HCT116 (cell line): ENCODE measurements around the gene ACVRL1. TPM values are rescaled to one million over a fixed set of nuclear protein-coding genes. Genes with fewer than 3 reads are reported as not detected.

Source experiments
- ATAC-seq: fragments of 200-7000 bp; cut with Tn5 transposase; 2 replicates; pipeline ENCODE4 v1.9.1; 2020; ENCODE audit warnings: mild to moderate bottlenecking, moderate library complexity
- BruUV-seq: library from RNA; stranded (reverse); fragments of 400-500 nt; replicated peaks from 2 replicates; lab custom pipeline; 2021; lab: Mats Ljungman, UMichigan
- CTCF ChIA-PET: fragments of 300-600 bp; sonication (Branson Sonifier 250); formaldehyde crosslinking; loops from one replicate; lab custom pipeline; 2021; ENCODE audit warnings: antibody characterized with exemption; lab: Charles Lee
- POLR2A ChIA-PET: fragments of 300-600, 350-600 bp; sonication (Branson Sonifier 250); formaldehyde crosslinking; loops from one replicate; lab custom pipeline; 2021; ENCODE audit warnings: antibody characterized with exemption; lab: Charles Lee
- RAD21 ChIA-PET, 2 experiments: fragments of 300-600 bp; sonication (Branson Sonifier 250); formaldehyde crosslinking; loops; one replicate each; lab custom pipeline; 2023; ENCODE audit warnings: low total read pairs in 2 of 2; ENCODE audit not compliant: uncharacterized antibody in 2 of 2, unreplicated experiment in 2 of 2, low non-redundant PET in 1 of 2; lab: Charles Lee
- DNase-seq: peaks from one replicate; pipeline ENCODE4 v3.0.0-alpha.2; 2010; ENCODE audit warnings: low read depth, low spot score
- H2AFZ ChIP-seq: fragments of 200-600 bp; shearing (Covaris generic), sonication (generic); 2 replicates; pipeline ENCODE4 v1.6.1; 2017; ENCODE audit warnings: low read depth, mixed run types, mixed read lengths, antibody characterized with exemption, low read length; ENCODE audit not compliant: poor library complexity, severe bottlenecking
- H3K27ac ChIP-seq: 2 replicates; pipeline ENCODE4 v1.5.1; 2012; ENCODE audit warnings: low read depth, low read length
- H3K27me3 ChIP-seq: fragments of 200-600 bp; sonication (generic); 2 replicates; pipeline ENCODE4 v1.6.1; 2016; ENCODE audit warnings: mixed run types, low read length, mixed read lengths; ENCODE audit not compliant: insufficient read depth
- H3K36me3 ChIP-seq, 2 experiments: fragments of 200-500 bp in 1 of 2; fragments of 200-600 bp in 1 of 2; sonication (Bioruptor generic) in 1 of 2; sonication (generic) in 1 of 2; 2 replicates each; pipeline versions ENCODE4 v1.5.1 to v1.6.1; 2014 to 2016; ENCODE audit warnings: low read length in 2 of 2, inconsistent platforms in 1 of 2, mixed read lengths in 1 of 2, mixed run types in 1 of 2; ENCODE audit not compliant: insufficient read depth in 2 of 2, control insufficient read depth in 1 of 2
- H3K4me1 ChIP-seq, 2 experiments: fragments of 200-600 bp in 1 of 2; sonication (generic) in 1 of 2; 2 replicates each; pipeline versions ENCODE4 v1.5.1 to v1.6.1; 2012 to 2017; ENCODE audit warnings: low read length in 2 of 2, inconsistent platforms in 1 of 2, mild to moderate bottlenecking in 1 of 2, mixed read lengths in 1 of 2, mixed run types in 1 of 2, moderate library complexity in 1 of 2; ENCODE audit not compliant: insufficient read depth in 2 of 2, control insufficient read depth in 1 of 2
- H3K4me2 ChIP-seq: fragments of 200-600 bp; sonication (generic); 2 replicates; pipeline ENCODE4 v1.6.1; 2017; ENCODE audit warnings: mixed run types, low read length, mixed read lengths
- H3K4me3 ChIP-seq, 2 experiments: fragments of 200-600 bp in 1 of 2; sonication (generic) in 1 of 2; replicated peaks in 1 of 2; 2 replicates each; pipeline ENCODE4 v1.5.1; 2011 to 2016; ENCODE audit warnings: low read length in 2 of 2, control low read depth in 1 of 2, low read depth in 1 of 2, mild to moderate bottlenecking in 1 of 2, mixed read lengths in 1 of 2, mixed run types in 1 of 2
- H3K79me2 ChIP-seq: fragments of 200-600 bp; sonication (generic); 2 replicates; pipeline ENCODE4 v1.6.1; 2017; ENCODE audit warnings: mild to moderate bottlenecking, mixed run types, low read length, moderate library complexity, mixed read lengths; ENCODE audit not compliant: insufficient read depth
- H3K9ac ChIP-seq: fragments of 200-600 bp; sonication (generic); 2 replicates; pipeline ENCODE4 v1.6.1; 2016; ENCODE audit warnings: low read length, mixed read lengths
- H3K9me2 ChIP-seq: fragments of 200-600 bp; sonication (generic), shearing (Covaris generic); 2 replicates; pipeline ENCODE4 v1.6.1; 2017; ENCODE audit warnings: mixed run types, mild to moderate bottlenecking, moderate library complexity; ENCODE audit not compliant: insufficient read depth
- H3K9me3 ChIP-seq, 2 experiments: fragments of 200-500 bp in 1 of 2; fragments of 200-600 bp in 1 of 2; sonication (Bioruptor generic) in 1 of 2; sonication (generic) in 1 of 2; 2 replicates each; pipeline ENCODE4 v1.6.1; 2014 to 2017; ENCODE audit warnings: low read length in 2 of 2, mixed read lengths in 2 of 2, inconsistent platforms in 1 of 2, low read depth in 1 of 2, mild to moderate bottlenecking in 1 of 2, mixed run types in 1 of 2, moderate library complexity in 1 of 2; ENCODE audit not compliant: control insufficient read depth in 1 of 2, insufficient read depth in 1 of 2
- H4K20me1 ChIP-seq: fragments of 200-600 bp; sonication (generic), shearing (Covaris generic); 2 replicates; pipeline ENCODE4 v1.6.1; 2017; ENCODE audit warnings: mixed run types, mild to moderate bottlenecking, moderate library complexity; ENCODE audit not compliant: insufficient read depth
- CBX3 ChIP-seq: IDR thresholded peaks from 2 replicates; pipeline ENCODE4 v1.6.1; 2012; ENCODE audit warnings: low read depth
- CEBPB ChIP-seq: IDR thresholded peaks from 2 replicates; pipeline ENCODE4 v1.6.1; 2012; ENCODE audit warnings: low read depth
- EGR1 ChIP-seq: IDR thresholded peaks from 2 replicates; pipeline ENCODE4 v1.6.1; 2012; ENCODE audit warnings: low read depth
- ELF1 ChIP-seq: IDR thresholded peaks from 2 replicates; pipeline ENCODE4 v1.6.1; 2012; ENCODE audit warnings: low read depth, borderline replicate concordance
- EZH2 ChIP-seq: fragments of 200-600 bp; sonication (generic); IDR thresholded peaks from 2 replicates; pipeline ENCODE4 v1.6.1; 2017; ENCODE audit warnings: antibody characterized with exemption, mixed run types
- EZH2phosphoT487 ChIP-seq: fragments of 200-600 bp; IDR thresholded peaks from 2 replicates; pipeline ENCODE4 v1.6.1; 2018; ENCODE audit warnings: antibody characterized with exemption, borderline replicate concordance
- FOSL1 ChIP-seq: IDR thresholded peaks from 2 replicates; pipeline ENCODE4 v1.6.1; 2012; ENCODE audit warnings: low read depth
- JUND ChIP-seq: IDR thresholded peaks from 2 replicates; pipeline ENCODE4 v1.6.1; 2012
- POLR2A ChIP-seq: IDR thresholded peaks from 2 replicates; pipeline ENCODE4 v1.7.0; 2011; ENCODE audit warnings: borderline replicate concordance; ENCODE audit not compliant: insufficient read depth, insufficient read length; ENCODE audit errors: extremely low read depth
- POLR2AphosphoS5 ChIP-seq: IDR thresholded peaks from 2 replicates; pipeline ENCODE4 v1.6.1; 2011; ENCODE audit warnings: mild to moderate bottlenecking, low read depth, low read length, moderate library complexity
- RAD21 ChIP-seq: IDR thresholded peaks from 2 replicates; pipeline ENCODE4 v1.6.1; 2012; ENCODE audit warnings: low read depth, mild to moderate bottlenecking
- SIN3A ChIP-seq: IDR thresholded peaks from 2 replicates; pipeline ENCODE4 v1.6.1; 2012; ENCODE audit warnings: low read depth
- SRF ChIP-seq: IDR thresholded peaks from 2 replicates; pipeline ENCODE4 v1.6.1; 2012; ENCODE audit warnings: low read depth
- YY1 ChIP-seq: IDR thresholded peaks from 2 replicates; pipeline ENCODE4 v1.6.1; 2011; ENCODE audit warnings: low read length, low read depth, moderate library complexity, mild to moderate bottlenecking; ENCODE audit not compliant: insufficient replicate concordance; ENCODE audit errors: extremely low read depth
- ZFX ChIP-seq: fragments of 450-650 bp; IDR thresholded peaks from 2 replicates; pipeline ENCODE4 v1.6.1; 2017
- ZNF274 ChIP-seq: fragments of 200-500 bp; sonication (Bioruptor generic); IDR thresholded peaks from 2 replicates; pipeline ENCODE4 v1.6.1; 2014; ENCODE audit warnings: mild to moderate bottlenecking, low read depth, low read length, inconsistent platforms
- intact Hi-C: fragments of 100-400 bp; cut with micrococcal nuclease; formaldehyde crosslinking; loops from 2 replicates; pipeline ENCODE4 v1.10.0; 2022
- total RNA-seq: library from RNA; stranded (reverse); gene quantifications from one replicate; pipeline ENCODE4 v1.2.1, GENCODE V29; 2021; ENCODE audit not compliant: unreplicated experiment
- TF ChIP-seq, protein P1 (sequence below): IDR thresholded peaks from 2 replicates; pipeline ENCODE4 v1.6.1; 2012
- TF ChIP-seq, protein P2 (sequence below): IDR thresholded peaks from 2 replicates; pipeline ENCODE4 v1.6.1; 2012

The ACVRL1 gene
- total RNA-seq, 1 experiment from 2014 or later = 2.5 TPM

DNA sequence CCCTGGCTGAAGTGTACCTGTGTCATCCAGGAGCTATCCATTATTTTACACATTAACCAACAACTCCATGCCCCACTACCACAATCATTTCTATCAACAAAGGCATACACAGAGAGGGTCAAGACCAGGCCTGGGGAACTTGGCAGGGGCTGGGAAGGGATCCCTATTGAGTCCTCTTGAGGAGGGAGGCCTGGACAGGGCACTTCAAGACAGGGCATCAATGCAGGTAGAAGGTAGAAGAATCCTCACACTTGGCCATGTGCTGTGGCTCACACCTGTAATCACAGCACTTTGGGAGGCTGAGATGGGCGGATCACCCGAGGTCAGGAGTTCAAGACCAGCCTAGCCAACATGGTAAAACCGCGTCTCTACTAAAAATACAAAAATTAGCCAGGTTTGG, 32.8 kb upstream of the ACVRL1 start:
- no peak for ATAC-seq
- POLR2A ChIA-PET = no interaction called here
- Histone ChIP-seq H3K4me1 (no peaks in the 10 kb centered on the region), H3K79me2 (no peaks in the 10 kb centered on the region), H4K20me1 (no peaks in the 10 kb centered on the region), H3K36me3 (no peaks in the 10 kb centered on the region), H3K27ac (no peak overlapping the region), H3K4me2 (no peak overlapping the region), H2AFZ (no peak overlapping the region), H3K4me3 (no peak overlapping the region), H3K27me3 (no peaks in the 10 kb centered on the region), H3K9me2 (no peaks in the 10 kb centered on the region), H3K9me3 (no peaks in the 10 kb centered on the region), H3K9ac (no peak overlapping the region)
- no peak for DNase-seq
- CTCF ChIA-PET = interaction anchor here (0.7 to 3.9 kb wide), 11 partner anchors 12 to 484 kb away, joined by 3 to 55 read pairs (median 5); partner anchors contain the start of gene GALNT6
- BruUV-seq = no TSS peak
- RAD21 ChIA-PET = interaction anchor here (0.5 to 1.1 kb wide), 3 partner anchors 43 to 54 kb away, joined by 3 to 4 read pairs (median 3); no protein-coding TSS in a partner anchor
- intact Hi-C loops = no loop called here
- TF ChIP-seq POLR2AphosphoS5 (no peak), YY1 (no peak), JUND (no peak), SRF (no peak), FOSL1 (no peak), EZH2 (no peak), SIN3A (no peak), CEBPB (no peak), CBX3 (no peak), POLR2A (no peak), EZH2phosphoT487 (no peak), EGR1 (no peak), ZNF274 (no peak), ELF1 (no peak), ZFX (no peak), RAD21 (no peak)
- TF ChIP-seq, protein P1, sequence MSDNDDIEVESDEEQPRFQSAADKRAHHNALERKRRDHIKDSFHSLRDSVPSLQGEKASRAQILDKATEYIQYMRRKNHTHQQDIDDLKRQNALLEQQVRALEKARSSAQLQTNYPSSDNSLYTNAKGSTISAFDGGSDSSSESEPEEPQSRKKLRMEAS = no peak
- TF ChIP-seq, protein P2, sequence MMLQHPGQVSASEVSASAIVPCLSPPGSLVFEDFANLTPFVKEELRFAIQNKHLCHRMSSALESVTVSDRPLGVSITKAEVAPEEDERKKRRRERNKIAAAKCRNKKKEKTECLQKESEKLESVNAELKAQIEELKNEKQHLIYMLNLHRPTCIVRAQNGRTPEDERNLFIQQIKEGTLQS = no peak
